Skeletal muscle tissue (tissue), 4 donors: ENCODE measurements around the gene ANKRD60. TPM values are rescaled to one million over a fixed set of nuclear protein-coding genes. Genes with fewer than 3 reads are reported as not detected.

Source experiments
- H3K27ac ChIP-seq: one replicate; pipeline ENCODE4 v1.7.0; 2013; ENCODE audit warnings: mild to moderate bottlenecking, low read depth, low read length, inconsistent platforms
- H3K27me3 ChIP-seq, 3 donors: one replicate each; pipeline ENCODE4 v1.7.0; 2013; ENCODE audit warnings: low read length in 3 of 3; ENCODE audit not compliant: control insufficient read depth in 3 of 3, insufficient read depth in 3 of 3
- H3K36me3 ChIP-seq, 3 donors: one replicate each; pipeline ENCODE4 v1.7.0; 2013; ENCODE audit warnings: low read length in 3 of 3; ENCODE audit not compliant: control insufficient read depth in 3 of 3, insufficient read depth in 3 of 3
- H3K4me1 ChIP-seq, 3 donors: one replicate each; pipeline ENCODE4 v1.7.0; 2013; ENCODE audit warnings: low read length in 3 of 3, mild to moderate bottlenecking in 3 of 3; ENCODE audit not compliant: control insufficient read depth in 3 of 3, insufficient read depth in 3 of 3
- H3K4me3 ChIP-seq, 3 donors: one replicate each; pipeline ENCODE4 v1.7.0; 2013; ENCODE audit warnings: low read length in 3 of 3
- H3K9ac ChIP-seq, 3 donors: one replicate each; pipeline ENCODE4 v1.7.0; 2013; ENCODE audit warnings: low read length in 3 of 3, mild to moderate bottlenecking in 3 of 3, moderate library complexity in 2 of 3, low read depth in 1 of 3
- H3K9me3 ChIP-seq, 3 donors: one replicate each; pipeline ENCODE4 v1.7.0; 2013; ENCODE audit warnings: low read length in 3 of 3; ENCODE audit not compliant: control insufficient read depth in 3 of 3
- total RNA-seq: library from RNA; depleted of rRNA; stranded (reverse); fragments of >200 nt; gene quantifications from one replicate; pipeline ENCODE4 v1.2.3, GENCODE V29; 2014
- donor health status: Osteomylitis.

ANKRD60 gene
- total RNA-seq, 1 donor from 2014 or later, result not detected

DNA sequence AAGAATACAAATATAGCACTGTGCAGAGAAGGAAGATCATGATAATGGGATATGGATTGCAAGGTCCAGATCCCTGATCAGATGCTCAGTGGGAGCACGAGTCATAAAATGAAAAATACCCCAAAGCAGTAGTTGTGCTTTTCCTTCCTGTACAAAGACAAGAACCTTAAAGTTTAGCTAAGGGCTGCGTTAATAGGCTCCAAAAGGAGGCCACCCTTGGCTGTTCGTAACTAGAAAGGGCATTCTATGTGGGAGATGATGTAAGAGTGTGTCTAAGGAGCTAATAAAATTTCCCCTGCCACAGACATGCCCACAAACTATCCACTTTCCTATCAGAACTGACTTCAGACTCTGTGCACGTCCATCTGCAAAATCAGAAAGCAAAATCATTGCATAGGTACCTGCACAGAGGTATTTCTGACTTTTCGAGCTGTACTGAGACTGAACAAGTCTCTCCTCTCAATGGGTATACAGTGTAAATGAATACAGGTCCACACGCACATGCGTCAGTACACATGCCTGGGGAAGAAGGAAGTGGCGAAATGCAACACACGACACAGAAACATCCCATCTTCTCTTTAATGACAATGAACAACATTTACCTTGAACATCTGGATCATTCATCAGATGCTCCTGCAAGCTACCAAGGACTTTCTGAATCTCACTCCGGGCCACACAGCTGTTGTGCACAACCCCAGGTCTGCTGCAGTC, 16.9 kb upstream of the ANKRD60 start:
- Histone ChIP-seq H3K4me1 (no peaks in the 10 kb centered on the region), H3K4me3 (no peak overlapping the region), H3K36me3 (peaks cover 29 to 60% (median 35%) of the 10 kb centered on the region in 3 donors), H3K9ac (no peak overlapping the region), H3K9me3 (no peaks in the 10 kb centered on the region), H3K27me3 (no peaks in the 10 kb centered on the region), H3K27ac (no peak overlapping the region)

DNA sequence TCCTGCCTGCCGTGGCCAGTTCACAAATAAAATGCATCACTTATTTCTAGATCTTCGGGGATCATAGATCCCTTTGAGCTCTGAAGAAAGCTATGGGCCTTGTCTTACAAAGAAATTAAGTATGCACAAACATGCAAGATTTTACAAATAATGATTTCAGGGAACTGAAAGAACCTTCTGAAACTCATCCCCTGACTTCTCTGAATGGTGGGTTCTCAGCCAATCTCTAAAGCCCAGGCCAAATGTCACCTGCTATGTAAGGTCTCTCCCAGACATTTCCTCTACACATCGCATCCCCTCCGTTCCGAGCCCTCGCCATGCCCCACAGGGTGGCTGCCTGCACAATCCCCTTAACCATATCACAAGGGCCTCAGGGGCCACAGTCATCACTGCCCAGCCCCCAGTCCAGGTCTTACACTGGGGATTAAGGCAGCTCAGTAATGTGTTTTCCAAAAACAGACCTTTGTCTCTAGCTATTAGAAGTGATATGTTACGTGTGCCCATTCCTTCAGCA, 16.1 kb upstream of the ANKRD60 start:
- no peaks in the 10 kb centered on the region for H3K27me3 ChIP-seq
- no peak overlapping the region for H3K9ac ChIP-seq
- H3K27ac ChIP-seq, result no peak overlapping the region
- H3K4me3 ChIP-seq, result no peak overlapping the region
- no peaks in the 10 kb centered on the region for H3K9me3 ChIP-seq
- peaks cover 26 to 57% (median 34%) of the 10 kb centered on the region in 3 donors for H3K36me3 ChIP-seq
- H3K4me1 ChIP-seq, result no peaks in the 10 kb centered on the region

DNA sequence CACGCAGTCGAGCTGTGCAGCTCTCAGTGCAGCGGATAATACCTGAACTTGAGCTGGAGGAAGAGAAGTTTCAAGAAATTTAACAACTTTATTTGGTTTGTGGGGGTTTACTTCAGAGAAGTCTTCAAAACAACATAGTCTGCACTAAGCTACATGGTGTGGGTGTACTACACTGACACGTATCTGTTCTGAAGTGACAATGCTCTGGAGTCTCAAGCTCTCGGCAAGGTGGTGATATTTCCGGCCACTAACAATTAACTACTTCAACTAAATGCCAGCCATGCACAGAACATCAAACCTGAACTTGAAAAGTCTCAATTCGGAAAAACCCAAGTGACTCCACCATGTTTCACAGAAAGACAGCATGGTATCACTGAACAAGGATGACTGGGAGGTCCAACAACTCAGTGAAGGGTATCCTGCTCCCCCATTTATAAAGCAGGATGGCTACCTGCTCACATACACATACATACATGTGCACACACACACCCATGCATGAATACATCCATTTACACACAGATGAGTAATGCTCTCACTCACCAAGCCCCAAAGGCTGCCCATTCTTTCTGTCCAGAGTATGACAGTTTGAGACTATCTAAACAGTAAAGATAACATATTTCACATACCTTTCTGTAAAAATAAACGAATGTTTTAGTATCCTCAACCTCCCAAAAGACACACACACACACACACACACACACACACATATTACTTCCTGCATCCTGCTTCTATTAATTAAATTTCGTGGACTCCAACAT, 15.4 kb upstream of the ANKRD60 start:
- Histone ChIP-seq H3K9ac (no peak overlapping the region), H3K9me3 (no peaks in the 10 kb centered on the region), H3K27me3 (no peaks in the 10 kb centered on the region), H3K27ac (no peak overlapping the region), H3K36me3 (peaks cover 26 to 60% (median 38%) of the 10 kb centered on the region in 3 donors), H3K4me3 (no peak overlapping the region), H3K4me1 (no peaks in the 10 kb centered on the region)

DNA sequence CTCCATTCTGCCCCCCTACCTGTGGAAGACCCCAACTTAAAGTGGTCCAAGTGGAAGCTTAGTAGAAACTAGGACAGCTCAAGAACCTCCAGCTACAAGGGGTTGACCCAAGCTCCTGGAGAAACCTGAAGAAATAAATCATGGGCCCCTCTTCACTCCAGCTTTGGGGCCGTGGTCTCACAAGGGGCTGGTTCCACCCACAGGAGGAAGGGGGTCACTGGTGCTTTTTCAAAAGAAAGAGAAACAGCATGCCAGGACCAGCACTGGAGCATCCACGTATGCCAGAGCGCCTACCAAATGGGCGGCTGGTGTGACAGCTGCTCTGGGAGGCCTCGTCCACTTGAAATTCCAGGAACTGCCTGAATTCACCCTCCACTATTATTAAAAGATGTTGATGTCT, 14.4 kb upstream of the ANKRD60 start:
- peaks cover 26 to 53% (median 38%) of the 10 kb centered on the region in 3 donors for H3K36me3 ChIP-seq
- H3K27ac ChIP-seq, result no peak overlapping the region
- H3K4me3 ChIP-seq, result no peak overlapping the region

DNA sequence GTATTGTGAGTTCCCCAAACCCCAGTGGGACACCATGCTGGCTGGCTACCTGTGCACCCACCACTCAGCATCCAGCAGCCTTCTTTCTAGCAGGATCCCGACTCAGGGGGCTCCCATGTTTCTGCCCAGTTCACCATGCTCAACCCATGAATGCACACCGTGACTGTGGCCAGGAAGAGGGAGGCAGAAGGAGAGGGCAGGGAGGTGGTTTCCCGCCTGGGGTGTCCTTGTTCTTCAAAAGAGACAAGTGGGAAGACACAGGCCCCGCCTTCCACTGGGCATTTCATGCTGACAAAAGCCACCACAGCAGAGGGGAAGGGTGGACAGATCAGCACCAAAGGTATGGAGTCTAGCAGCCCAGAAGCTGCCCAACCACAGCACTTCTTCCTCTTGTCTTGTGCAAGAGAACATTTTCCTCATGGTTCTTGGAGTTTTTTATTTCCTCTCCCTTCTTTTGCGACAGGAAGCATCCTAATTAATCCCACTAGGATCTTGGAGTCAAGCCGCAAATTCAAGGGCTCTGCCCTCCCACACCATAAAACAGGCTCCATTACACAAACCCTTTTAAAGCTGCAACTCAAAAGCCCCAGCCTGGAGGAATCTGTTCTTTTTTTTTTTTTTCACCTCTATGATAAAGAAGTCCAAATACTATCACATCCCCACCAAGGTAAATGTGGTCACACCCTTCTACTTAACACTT, 13.5 kb upstream of the ANKRD60 start:
- Histone ChIP-seq H3K9ac (no peak overlapping the region), H3K27ac (no peak overlapping the region), H3K9me3 (no peaks in the 10 kb centered on the region), H3K4me3 (no peak overlapping the region), H3K4me1 (no peaks in the 10 kb centered on the region), H3K36me3 (peaks cover 22 to 45% (median 38%) of the 10 kb centered on the region in 3 donors), H3K27me3 (no peaks in the 10 kb centered on the region)

More for the DNA sequence above, 14.4 kb upstream of the ANKRD60 start:
- H3K9me3 ChIP-seq, result no peaks in the 10 kb centered on the region
- H3K27me3 ChIP-seq, result no peaks in the 10 kb centered on the region
- no peaks in the 10 kb centered on the region for H3K4me1 ChIP-seq
- no peak overlapping the region for H3K9ac ChIP-seq

DNA sequence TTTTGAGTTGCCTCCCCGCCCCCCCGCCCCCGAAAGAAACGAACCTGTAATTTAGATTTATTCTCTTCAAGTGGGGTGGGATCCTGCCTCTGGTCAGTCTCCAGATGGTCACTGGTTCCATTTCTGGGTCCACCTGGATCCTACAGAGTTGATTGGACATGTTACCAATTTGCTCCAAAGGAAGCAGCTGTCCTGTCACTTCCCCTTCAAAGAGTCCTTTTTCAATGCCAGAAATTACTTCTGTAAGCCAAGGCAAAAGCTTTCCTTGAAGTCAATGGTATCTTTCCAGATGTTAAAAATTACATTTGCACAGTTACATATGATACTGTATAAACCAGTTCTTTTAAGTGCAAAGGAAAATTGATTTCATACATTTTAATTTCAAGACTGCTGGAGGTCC, 12.0 kb upstream of the ANKRD60 start:
- Histone ChIP-seq H3K36me3 (peaks cover 11 to 31% (median 25%) of the 10 kb centered on the region in 3 donors), H3K9me3 (no peaks in the 10 kb centered on the region), H3K27me3 (no peaks in the 10 kb centered on the region), H3K4me3 (no peak overlapping the region), H3K4me1 (peaks cover 4 to 6% (median 6%) of the 10 kb centered on the region in 3 donors), H3K27ac (no peak overlapping the region), H3K9ac (no peak overlapping the region)

DNA sequence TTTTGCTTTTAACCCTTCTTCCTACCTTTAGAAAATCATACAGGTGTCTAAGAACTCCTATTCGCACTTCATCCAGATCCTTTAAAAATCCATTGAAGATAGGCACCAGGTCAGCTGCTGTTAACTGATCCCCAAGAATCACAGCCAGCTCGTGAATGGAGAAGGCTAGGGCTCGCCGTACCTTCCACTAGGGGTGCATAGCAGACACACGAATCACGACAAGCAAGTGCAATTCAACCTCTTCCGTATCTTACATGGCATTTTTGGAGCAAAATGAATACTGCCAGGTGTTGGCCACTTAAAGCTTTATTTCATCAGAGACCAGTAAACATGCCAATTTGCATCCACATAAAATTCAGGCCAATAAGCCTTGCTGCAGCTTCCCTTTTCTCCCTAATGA, 10.8 kb upstream of the ANKRD60 start:
- no peaks in the 10 kb centered on the region for H3K27me3 ChIP-seq
- H3K27ac ChIP-seq, result no peak overlapping the region
- H3K9ac ChIP-seq, result no peak overlapping the region
- H3K36me3 ChIP-seq, result peaks cover 10 to 28% (median 24%) of the 10 kb centered on the region in 3 donors
- peaks cover 4 to 6% (median 6%) of the 10 kb centered on the region in 3 donors for H3K4me1 ChIP-seq
- no peaks in the 10 kb centered on the region for H3K9me3 ChIP-seq
- H3K4me3 ChIP-seq, result no peak overlapping the region

DNA sequence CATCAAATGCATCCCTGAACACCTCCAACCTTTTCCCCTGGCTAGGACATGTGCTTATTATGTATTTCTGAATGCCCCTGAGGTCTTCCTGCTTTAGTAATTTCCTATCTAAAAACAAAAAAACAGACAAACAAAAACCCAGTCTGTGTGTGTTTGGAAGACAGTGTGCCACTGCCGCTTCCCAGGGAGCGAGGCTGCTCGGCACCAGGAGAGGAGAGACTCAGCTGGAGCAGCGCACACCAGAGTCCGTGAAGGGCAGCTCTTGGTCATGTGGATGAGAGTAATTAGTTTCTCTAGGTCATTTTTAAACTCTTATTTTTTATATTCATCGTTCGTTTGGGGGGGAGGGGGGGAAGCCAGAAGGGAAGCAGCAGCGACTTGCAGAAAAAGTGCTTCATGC, 10.0 kb upstream of the ANKRD60 start:
- H3K4me3 ChIP-seq, result no peak overlapping the region
- H3K9me3 ChIP-seq, result no peaks in the 10 kb centered on the region
- H3K27me3 ChIP-seq, result no peaks in the 10 kb centered on the region
- no peak overlapping the region for H3K9ac ChIP-seq
- H3K4me1 ChIP-seq, result peaks cover 4 to 6% (median 6%) of the 10 kb centered on the region in 3 donors
- no peak overlapping the region for H3K27ac ChIP-seq
- H3K36me3 ChIP-seq, result peaks cover 9 to 24% (median 23%) of the 10 kb centered on the region in 3 donors

DNA sequence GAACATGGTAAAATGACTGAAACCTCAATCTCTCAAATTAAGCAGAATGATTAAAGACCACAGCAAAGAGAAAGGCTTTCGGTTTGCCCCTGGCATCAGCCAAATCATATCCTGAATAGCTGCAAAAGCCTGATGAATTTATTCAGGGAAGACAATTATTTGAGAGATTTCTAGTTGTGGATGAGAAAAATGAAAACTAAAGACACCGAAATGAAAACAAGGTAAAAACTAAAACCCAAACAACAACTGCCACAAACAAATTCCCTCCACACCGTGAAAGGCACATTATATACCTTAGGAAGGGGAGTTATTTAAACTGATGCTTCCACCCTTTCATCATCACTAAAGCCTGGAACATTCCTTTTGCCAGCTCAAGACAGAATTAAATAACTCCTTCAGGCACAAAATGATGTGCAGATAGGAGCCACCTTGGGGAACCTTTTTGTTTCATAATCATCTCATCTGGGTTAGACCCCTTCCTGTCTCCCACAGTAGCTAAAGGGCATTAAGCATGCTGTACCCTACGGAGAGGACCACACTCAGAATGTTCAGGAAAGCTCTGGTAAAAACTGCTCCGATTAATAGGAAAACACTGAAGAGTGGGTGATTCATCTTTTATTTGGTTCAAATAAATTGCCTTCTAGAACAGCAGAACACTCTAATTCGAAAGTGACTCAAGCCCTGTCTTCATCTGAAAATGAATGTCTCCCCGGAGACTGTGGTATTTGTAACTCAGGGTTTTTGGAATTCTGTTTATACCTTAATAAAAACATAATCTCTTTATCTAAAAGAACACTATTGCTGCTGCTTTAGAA, 9.1 kb upstream of the ANKRD60 start:
- H3K36me3 ChIP-seq, result peaks cover 7 to 21% (median 18%) of the 10 kb centered on the region in 3 donors
- H3K4me3 ChIP-seq, result peak overlapping the region in 1 of 3 donors; percentile 67
- no peaks in the 10 kb centered on the region for H3K9me3 ChIP-seq
- no peaks in the 10 kb centered on the region for H3K27me3 ChIP-seq
- no peak overlapping the region for H3K9ac ChIP-seq
- H3K27ac ChIP-seq, result no peak overlapping the region
- H3K4me1 ChIP-seq, result peaks cover 4 to 6% (median 6%) of the 10 kb centered on the region in 3 donors
